IMR-90 (cell line): ENCODE results near the gene SRSF4.

Experiments
- CEBPB ChIP-seq: IDR thresholded peaks from 2 replicates; pipeline ENCODE4 v1.6.1; 2012; ENCODE audit warnings: low read depth, low read length, improper control_type of control experiment
- RCOR1 ChIP-seq: IDR thresholded peaks from 2 replicates; pipeline ENCODE4 v1.6.1; 2012; ENCODE audit warnings: mild to moderate bottlenecking, low read length, improper control_type of control experiment; ENCODE audit not compliant: insufficient replicate concordance
- SMC3 ChIP-seq: fragments of 150-350 bp; IDR thresholded peaks from 2 replicates; pipeline ENCODE4 v1.6.1; 2016; ENCODE audit warnings: low read depth, mild to moderate bottlenecking, antibody characterized with exemption, low read length, moderate library complexity

- no peak for TF ChIP-seq RCOR1
- TF ChIP-seq SMC3, result no peak
- TF ChIP-seq CEBPB, result no peak
Observed at GRCh38 chr1:29224356-29224837, 42.7 kb upstream of the SRSF4 start.
